Measurements from ENCODE around the gene SUFU. TPM values are rescaled to one million over a fixed set of nuclear protein-coding genes. Genes with fewer than 3 reads are reported as not detected.

SUFU gene
- total RNA-seq, 1 donor from 2014 or later: 5.5 TPM

- no peak for DNase-seq (ENCODE audit: low spot score)
Measured at GRCh38 chr10:102595897-102596296, 92.1 kb downstream of the SUFU start.

DNA sequence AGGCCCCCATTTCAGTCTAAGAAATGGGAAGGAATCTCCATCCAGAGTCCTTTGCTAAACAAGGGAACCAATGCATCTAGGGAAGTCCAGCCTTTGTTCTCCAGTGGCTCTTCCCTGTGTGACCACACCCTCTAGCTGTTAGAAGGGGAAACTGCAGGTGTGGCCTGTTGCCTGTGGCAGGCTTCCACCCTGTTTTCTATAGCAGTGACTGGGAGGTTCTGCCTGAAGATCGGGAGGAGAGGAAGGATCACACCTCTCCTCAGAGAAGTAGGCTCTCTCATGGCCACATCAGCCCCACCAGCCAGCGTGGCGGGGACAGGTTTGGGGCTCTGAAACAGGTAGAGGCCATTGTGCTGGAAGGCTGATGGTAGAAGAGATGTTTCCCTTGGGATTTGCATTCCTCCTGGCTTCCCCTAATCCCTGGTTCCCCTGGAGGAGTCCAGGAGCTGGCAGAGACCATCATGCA lies 92.8 kb downstream of the SUFU start:
- peak; percentile 66 for DNase-seq (ENCODE audit: low spot score)

- DNase-seq (ENCODE audit: low spot score): no peak
Measured at GRCh38 chr10:102597131-102597991, 93.6 kb downstream of the SUFU start.

DNA sequence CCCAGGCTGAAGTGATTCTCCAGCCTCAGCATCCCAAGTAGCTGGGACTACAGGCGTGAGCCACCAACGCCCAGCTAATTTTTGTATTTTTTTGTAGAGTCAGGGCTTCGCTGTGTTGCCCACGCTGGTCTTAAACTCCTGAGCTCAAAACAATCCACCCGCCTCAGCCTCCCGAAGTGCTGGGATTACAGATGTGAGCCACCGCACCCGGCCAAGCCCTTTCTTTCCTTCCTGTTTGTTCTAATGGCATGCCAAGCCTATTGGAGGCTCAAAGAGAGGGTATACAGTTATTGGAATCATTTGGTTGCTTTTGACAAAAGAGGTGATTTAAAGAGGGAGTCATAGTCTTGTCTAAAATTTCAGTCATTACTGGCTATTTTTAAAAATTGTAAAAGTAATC lies 94.5 kb downstream of the SUFU start:
- no peak for DNase-seq (ENCODE audit: low spot score)

- DNase-seq (ENCODE audit: low spot score): peak; percentile 92
Measured at GRCh38 chr10:102599565-102600327, 96.0 kb downstream of the SUFU start.

DNA sequence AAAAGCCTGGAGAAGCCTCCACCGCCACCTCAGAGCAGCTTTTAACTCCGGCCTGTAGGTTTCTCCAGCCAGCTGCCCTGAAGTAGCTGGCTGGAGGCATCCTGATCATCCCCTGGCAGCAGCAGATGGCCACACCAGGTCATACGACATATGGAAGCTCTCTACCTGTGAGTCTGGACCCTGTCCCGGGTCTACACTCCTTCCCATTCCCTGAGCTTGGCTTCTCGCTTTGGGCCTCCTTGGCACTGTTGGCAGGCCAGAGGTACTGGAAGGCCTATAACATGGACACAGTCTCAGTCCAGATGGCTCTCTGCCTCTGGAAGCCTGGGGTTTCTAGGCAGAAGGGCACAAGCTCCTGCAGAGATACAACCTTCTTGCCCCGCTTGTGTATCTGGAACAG lies 97.0 kb downstream of the SUFU start:
- no peak for DNase-seq (ENCODE audit: low spot score)

GRCh38 chr10:102601639-102602038 lies 97.9 kb downstream of the SUFU start:
- no peak for DNase-seq (ENCODE audit: low spot score)

DNA sequence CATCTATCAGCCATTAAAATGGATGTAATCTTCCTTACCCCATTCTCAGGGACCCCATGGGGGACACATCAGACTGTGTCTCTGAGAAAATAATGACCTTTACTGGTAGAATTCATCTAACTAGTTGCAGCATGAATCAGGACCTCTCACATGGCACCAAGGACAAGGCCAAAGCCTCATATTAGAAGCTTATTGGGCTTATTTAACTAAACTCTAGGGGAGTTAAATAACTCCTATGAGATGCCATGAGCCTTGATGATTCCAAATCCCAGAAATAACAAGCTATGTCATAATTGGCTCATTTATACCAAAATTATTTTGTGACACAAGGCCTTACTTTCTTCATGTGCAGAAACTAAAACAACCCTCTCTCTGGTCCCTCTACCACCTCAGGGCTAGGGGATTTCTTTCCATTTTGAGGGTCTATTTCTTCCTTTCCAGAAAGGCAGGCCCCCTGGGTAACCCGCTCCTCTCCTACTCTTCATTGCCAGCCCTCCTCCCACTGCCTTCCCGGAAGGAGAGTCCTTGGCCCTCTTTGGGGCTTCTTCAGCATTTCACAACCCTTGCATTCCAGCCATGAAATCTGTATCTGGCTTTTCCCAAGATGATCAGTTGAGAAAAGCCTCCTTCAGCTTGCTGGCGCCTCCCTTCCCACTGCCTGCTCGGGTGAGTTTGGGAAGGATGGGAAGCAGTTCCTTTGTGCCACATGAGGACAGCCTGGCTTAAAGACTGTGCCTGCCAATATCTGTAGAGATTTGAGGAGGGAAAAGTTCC lies 98.7 kb downstream of the SUFU start:
- DNase-seq (ENCODE audit: low spot score): peak; percentile 89

DNA sequence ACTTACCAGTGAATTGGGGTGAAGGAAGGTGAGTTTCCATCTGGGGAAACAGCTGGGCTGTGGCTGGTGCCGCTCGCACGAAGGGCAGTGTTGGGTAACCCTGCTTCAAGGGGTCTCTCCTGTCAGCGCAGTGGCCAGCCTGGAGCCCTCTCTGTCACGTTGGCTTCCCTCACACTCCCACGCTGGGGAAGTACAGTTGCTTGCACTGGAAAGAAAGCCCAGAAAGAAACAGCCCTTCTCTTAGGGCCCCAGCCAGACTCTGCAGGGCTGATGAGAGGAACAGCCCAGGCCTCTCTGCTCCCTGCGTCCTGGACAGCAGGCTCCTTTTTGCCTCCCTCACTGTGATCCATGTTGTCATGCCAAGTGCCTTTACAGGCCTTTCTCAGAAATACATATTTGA lies 100.2 kb downstream of the SUFU start:
- peak; percentile 50 for DNase-seq (ENCODE audit: low spot score)

DNA sequence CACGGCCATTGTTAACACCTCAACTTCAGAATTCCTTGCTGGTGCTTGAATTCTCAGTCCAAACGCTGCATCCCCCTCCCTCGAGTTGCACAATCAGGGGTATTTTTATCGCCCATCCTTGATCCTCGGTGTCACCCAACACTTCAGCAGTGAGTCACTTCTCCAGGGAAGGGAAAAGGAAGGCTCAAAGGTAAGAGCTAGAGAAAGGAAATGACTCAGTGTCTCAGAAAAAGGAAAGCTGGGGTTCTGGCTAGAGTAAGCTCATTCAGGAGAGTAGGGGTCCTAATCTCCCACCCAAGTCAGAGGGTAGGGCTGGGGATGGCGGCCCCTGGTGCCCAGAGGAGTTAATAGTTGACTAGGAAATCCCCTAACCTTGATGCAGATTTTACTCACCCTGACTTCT lies 100.7 kb downstream of the SUFU start:
- peak; percentile 72 for DNase-seq (ENCODE audit: low spot score)

DNA sequence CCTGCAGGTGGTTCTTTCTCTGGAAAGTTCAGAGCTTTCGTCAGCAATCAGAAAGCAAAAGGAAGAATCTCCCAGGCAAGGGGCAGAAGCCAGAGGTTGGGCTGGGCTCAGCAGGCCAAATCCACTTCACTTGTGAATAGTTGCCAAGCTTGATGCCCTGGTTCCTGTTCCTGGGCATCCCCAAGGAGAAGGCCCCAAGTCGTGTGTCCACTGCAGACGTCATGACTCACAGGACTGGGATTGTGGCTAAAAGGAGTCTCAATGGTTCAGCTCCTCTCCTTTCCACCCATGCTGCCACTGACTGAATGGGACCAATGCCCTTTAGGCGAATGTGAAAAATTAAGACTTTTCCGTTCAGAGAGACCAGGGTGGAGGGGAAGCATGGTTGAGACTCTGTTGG lies 101.9 kb downstream of the SUFU start:
- no peak for DNase-seq (ENCODE audit: low spot score)

DNA sequence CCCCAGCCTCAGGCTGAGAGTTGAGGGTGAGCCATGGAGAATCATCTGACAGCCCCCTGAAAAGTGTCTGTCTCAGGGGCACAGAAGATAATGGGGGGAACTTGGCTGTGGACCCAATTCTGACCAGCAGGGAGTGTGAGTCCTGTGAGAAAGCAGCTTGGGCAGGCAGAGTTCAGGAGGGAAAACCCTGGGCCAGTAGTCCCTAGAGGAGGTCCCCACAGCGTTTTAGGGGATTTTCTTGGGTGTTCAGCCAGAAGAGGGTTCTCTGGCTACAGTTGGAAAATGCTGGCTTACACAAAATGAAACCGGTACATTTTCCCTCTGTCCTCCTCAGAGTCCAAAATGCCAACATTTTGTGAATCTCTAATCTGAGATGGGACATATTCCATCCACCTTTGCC lies 104.7 kb downstream of the SUFU start:
- DNase-seq (ENCODE audit: low spot score): no peak

DNA sequence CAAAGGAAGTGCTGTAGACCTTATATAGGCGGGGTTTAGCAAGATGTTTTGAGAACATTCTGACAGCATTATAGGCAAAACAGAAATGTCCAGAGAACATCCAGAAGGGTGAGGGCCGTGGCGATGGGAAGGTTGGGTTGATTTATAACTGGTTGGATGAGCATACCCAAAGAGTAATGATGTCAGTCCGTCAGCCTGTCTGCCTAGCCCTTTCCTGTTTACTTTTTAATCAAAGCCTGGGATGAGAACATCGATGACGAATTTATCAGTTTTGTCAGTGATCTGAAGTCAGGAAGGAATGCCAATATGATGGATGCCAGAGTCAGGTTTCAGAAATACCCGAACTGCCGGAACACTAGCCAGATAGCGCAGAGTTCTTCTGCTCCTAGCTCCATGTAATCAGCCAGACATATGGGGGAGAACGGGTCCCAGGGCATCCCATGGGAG lies 106.7 kb downstream of the SUFU start:
- DNase-seq (ENCODE audit: low spot score): no peak

GRCh38 chr10:102611514-102612087 lies 107.8 kb downstream of the SUFU start:
- no peak for DNase-seq (ENCODE audit: low spot score)

GRCh38 chr10:102612964-102613275 lies 109.1 kb downstream of the SUFU start:
- no peak for DNase-seq (ENCODE audit: low spot score)

DNA sequence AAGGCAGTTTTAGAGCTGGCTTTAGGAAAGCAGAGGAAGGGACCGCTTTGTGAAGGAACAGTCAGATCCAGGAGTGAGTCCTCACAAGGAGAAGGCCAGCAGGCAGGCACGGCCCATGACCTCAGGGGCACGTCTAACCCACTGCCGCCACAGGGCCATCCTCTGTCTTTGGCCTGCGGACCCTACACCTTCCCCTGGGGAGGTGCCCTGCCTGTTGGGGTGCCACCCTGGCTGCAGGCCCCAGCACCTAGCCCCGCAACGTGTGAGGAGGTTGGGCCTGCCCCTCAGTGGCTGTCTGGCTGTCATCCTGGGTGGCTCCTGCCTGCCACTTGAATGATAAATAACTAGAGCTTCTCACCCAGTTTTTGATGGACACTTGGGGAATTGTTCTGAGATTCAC lies 109.5 kb downstream of the SUFU start:
- DNase-seq (ENCODE audit: low spot score): no peak

DNA sequence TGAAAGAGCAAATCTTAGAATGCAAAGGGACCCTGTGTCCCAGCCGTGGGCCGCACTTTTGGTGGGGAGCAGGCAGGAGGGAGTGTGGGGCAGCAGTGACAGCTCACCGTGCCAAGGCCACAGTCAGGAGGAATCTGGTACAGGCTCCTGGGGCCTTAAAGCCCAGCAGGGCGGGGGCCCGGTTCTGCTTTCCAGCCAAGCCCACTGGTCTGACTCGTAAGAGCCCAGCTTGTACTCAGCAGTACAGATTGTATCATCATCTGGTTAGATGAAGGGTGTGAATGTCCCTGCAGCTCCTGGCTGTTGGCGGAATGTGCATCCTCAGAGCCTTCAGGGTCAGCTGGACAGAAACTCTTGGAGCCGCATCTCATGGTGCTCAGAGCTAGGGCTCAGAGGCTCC lies 110.0 kb downstream of the SUFU start:
- no peak for DNase-seq (ENCODE audit: low spot score)

DNA sequence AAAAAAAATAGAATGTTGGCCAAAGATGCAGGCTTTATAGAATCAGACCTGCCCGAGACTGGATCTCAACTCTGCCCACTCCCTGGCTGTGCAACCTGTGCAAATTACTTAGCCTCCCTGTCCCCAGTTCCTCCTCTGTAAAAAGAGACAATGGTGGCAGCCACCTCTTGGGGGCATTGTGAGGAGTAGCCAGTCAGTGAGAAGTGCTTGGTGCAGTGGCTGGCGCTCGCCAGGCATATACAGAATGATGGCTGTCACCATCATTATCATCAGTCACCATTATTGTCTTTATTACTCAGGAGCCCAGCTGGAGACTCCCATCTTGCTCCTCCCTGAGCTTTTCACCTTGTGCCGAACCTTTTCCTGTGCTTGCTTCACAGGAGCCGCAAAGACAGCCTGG lies 111.1 kb downstream of the SUFU start:
- no peak for DNase-seq (ENCODE audit: low spot score)

GRCh38 chr10:102615361-102615760 lies 111.6 kb downstream of the SUFU start:
- DNase-seq (ENCODE audit: low spot score): no peak

- DNase-seq (ENCODE audit: low spot score): no peak
Measured at GRCh38 chr10:102616066-102616770, 112.4 kb downstream of the SUFU start.

GRCh38 chr10:102617041-102617440 lies 113.3 kb downstream of the SUFU start:
- DNase-seq (ENCODE audit: low spot score): no peak

All from umbilical cord (tissue), 2 donors.